Measurements from ENCODE around the gene S100PBP.

Gene S100PBP

DNA sequence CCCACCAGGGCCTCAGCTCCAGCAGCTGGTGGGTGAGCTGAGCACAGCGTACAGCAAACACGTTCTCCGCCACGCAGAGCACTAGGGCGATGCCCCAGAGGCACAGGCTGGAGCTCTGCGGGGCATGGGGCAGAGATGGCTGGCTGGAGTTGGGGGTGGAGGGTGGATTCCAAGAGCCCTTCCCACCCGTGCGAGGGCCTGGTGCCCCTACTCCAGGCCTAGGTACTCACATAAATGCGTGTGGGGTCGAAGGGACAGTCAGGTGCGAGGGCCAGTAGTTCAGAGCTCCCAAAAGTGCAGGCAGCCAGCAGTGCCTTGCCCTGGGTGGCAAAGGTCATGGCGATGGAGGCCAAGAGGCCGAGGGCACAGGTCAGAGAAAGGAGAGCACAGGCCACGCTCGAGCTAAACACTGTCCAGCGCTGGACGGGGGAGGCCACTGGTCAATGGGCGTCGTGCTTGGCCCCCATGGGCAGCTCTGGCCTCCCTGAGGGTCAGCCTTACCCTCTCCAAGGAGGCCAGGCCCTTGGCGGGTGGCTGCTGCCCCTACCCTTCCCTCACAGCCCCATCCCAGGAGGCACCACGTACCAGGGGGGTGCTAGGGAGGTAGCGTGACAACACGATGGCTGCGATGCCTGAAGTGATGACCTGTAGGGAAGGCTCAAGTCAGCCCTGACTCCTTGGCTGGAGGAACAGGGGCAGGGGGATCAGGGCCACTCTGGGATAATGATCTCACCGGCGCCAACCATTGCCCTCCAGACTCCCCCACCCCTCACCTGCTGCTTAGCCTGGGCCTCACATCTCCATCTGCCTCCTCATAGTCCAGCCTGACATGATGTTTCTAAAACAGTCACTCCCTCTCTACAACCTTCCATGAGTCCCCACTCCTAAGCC, 78.1 kb downstream of the S100PBP start:
- Histone ChIP-seq H3K4me1 (ENCODE audit: insufficient read depth, poor library complexity, severe bottlenecking) (no peaks in the 10 kb centered on the region), H3K27me3 (ENCODE audit: insufficient read depth, poor library complexity, severe bottlenecking) (no peaks in the 10 kb centered on the region), H3K9me3 (ENCODE audit: severe bottlenecking) (no peaks in the 10 kb centered on the region), H3K27ac (ENCODE audit: poor library complexity, severe bottlenecking) (no peak overlapping the region), H3K4me3 (ENCODE audit: severe bottlenecking) (no peak overlapping the region), H3K36me3 (ENCODE audit: low read depth) (no peaks in the 10 kb centered on the region)
- ATAC-seq (ENCODE audit: low read depth) (no peak), DNase-seq (ENCODE audit: low spot score) (no peak)
- TF ChIP-seq, protein P1, sequence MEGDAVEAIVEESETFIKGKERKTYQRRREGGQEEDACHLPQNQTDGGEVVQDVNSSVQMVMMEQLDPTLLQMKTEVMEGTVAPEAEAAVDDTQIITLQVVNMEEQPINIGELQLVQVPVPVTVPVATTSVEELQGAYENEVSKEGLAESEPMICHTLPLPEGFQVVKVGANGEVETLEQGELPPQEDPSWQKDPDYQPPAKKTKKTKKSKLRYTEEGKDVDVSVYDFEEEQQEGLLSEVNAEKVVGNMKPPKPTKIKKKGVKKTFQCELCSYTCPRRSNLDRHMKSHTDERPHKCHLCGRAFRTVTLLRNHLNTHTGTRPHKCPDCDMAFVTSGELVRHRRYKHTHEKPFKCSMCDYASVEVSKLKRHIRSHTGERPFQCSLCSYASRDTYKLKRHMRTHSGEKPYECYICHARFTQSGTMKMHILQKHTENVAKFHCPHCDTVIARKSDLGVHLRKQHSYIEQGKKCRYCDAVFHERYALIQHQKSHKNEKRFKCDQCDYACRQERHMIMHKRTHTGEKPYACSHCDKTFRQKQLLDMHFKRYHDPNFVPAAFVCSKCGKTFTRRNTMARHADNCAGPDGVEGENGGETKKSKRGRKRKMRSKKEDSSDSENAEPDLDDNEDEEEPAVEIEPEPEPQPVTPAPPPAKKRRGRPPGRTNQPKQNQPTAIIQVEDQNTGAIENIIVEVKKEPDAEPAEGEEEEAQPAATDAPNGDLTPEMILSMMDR (IDR thresholded peaks at IDR 0.05; ENCODE audit: poor library complexity, severe bottlenecking): no peak

DNA sequence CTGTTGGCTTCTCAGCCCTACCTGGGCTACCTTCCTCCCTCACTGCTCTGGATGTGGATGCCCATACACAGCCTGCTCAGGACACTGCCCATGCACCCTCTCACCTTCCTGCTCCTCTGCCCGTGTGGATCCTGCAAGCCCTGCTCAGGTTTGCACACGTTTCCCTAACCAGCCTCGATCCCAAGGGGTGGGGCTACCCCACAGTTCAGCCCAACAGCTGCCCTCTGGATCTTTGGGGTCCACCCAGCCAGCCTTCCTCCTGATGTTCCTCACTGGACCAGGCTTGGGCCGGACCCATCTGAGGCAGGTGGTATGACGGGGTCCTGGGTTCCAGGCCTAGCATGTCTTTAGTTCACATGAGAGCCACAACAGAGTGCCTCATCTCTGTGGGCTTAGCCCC, 79.0 kb downstream of the S100PBP start:
- TF ChIP-seq, protein P1 (IDR thresholded peaks at IDR 0.05; ENCODE audit: poor library complexity, severe bottlenecking): no peak
- Histone ChIP-seq H3K4me1 (ENCODE audit: insufficient read depth, poor library complexity, severe bottlenecking) (no peaks in the 10 kb centered on the region), H3K9me3 (ENCODE audit: severe bottlenecking) (no peaks in the 10 kb centered on the region), H3K27ac (ENCODE audit: poor library complexity, severe bottlenecking) (no peak overlapping the region), H3K27me3 (ENCODE audit: insufficient read depth, poor library complexity, severe bottlenecking) (no peaks in the 10 kb centered on the region), H3K36me3 (ENCODE audit: low read depth) (no peaks in the 10 kb centered on the region), H3K4me3 (ENCODE audit: severe bottlenecking) (no peak overlapping the region)
- ATAC-seq (ENCODE audit: low read depth) (no peak), DNase-seq (ENCODE audit: low spot score) (no peak)

DNA sequence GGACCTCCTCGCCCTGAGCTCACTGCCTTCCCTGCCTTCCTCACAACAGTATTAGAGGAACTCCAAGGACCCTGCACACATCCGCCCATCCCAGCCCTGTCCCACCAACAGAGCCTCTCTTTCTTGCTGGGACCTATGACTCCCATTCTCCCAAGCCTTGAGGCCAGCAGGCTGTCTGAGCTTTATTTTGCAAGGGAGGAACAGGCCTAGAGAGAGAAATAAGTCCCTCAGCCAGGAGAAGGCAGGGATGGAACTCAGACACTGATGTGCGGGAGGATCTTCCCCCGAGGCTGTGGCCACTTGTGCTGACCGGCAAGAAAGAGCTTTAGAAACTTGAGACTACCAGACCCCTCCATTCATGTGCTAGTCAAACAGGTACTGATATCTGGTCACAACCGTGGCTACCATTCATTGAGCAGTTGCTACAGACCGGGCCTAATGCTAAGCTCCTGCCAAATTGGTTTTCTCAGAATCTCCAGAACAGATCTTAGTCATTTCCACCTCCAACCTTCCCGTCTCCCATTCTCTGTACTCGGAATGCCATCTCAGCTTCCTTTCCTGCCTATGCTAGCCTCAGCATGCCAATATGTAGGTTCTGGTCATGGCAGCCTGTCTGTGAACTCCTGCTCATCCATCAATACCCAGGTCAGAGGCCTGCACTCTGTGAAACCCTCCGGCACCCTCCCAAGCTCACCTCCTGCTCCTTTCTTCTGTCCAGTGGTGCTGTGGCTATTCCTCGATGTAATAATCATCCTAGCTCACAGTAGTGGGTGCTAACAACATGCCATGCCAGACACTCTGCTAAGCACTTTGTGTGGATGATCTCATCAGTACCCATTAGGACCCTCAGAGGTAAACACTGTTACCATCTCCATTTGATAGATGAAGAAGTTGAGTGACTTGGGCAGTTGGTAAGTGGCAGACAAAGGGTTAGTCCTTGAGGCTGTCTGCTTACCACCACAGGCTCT, 79.9 kb downstream of the S100PBP start:
- Histone ChIP-seq H3K4me1 (ENCODE audit: insufficient read depth, poor library complexity, severe bottlenecking) (no peaks in the 10 kb centered on the region), H3K27ac (ENCODE audit: poor library complexity, severe bottlenecking) (no peak overlapping the region), H3K4me3 (ENCODE audit: severe bottlenecking) (no peak overlapping the region), H3K36me3 (ENCODE audit: low read depth) (no peaks in the 10 kb centered on the region), H3K9me3 (ENCODE audit: severe bottlenecking) (no peaks in the 10 kb centered on the region), H3K27me3 (ENCODE audit: insufficient read depth, poor library complexity, severe bottlenecking) (no peaks in the 10 kb centered on the region)
- ATAC-seq (ENCODE audit: low read depth) (no peak), DNase-seq (ENCODE audit: low spot score) (no peak)
- TF ChIP-seq, protein P1 (IDR thresholded peaks at IDR 0.05; ENCODE audit: poor library complexity, severe bottlenecking): no peak

DNA sequence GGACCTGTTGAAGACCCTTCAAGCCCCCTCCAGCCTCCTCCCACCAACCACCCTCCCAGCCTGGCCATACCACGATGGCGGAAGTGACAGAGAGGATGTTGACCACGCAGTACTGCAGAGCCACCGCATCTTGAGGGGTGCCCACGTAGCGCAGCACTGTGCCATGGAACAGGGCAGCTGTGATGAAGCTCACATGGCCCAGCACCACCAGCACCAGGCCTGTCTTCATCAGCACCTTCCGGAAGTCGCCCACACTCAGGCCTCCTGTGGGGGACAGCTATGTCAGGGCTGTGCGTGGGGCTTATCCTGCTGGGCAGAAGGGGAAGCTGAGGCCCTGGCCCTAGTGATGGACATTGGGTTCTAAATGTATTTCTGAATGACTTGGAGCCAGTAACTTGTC, 80.6 kb downstream of the S100PBP start:
- ATAC-seq (ENCODE audit: low read depth): no peak
- Histone ChIP-seq H3K4me1 (ENCODE audit: insufficient read depth, poor library complexity, severe bottlenecking) (no peaks in the 10 kb centered on the region), H3K27me3 (ENCODE audit: insufficient read depth, poor library complexity, severe bottlenecking) (no peaks in the 10 kb centered on the region)

More for the DNA sequence above, 80.6 kb downstream of the S100PBP start:
- DNase-seq (ENCODE audit: low spot score): no peak
- no peaks in the 10 kb centered on the region for H3K9me3 ChIP-seq (ENCODE audit: severe bottlenecking)
- H3K4me3 ChIP-seq (ENCODE audit: severe bottlenecking): no peak overlapping the region
- no peaks in the 10 kb centered on the region for H3K36me3 ChIP-seq (ENCODE audit: low read depth)
- H3K27ac ChIP-seq (ENCODE audit: poor library complexity, severe bottlenecking): no peak overlapping the region
- TF ChIP-seq, protein P1 (IDR thresholded peaks at IDR 0.05; ENCODE audit: poor library complexity, severe bottlenecking): no peak
